ENCODE data around the gene SEPTIN5. TPM values are rescaled to one million over a fixed set of nuclear protein-coding genes. Genes with fewer than 3 reads are reported as not detected.

Gene SEPTIN5
- polyA plus RNA-seq, 1 experiment: 38.8 TPM

DNA sequence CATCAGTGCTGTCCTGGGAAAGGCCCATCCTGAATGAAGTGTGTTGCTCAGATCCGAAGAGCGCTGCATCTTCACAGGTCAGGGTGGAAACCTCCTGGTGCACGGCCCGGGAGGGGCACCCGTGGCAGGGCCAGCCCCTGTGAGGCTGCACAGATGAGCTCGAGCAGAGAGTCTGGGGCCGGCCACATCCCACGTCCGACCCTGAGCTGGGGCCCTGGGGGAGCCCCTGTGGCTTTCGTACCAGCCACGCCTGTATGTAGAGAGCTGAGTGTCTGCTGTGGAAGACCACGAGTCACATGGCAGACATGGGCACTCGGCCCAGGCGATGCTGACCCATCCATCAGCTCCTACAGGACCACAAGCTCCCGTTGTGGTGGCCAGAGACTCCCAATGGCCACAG is 24.9 kb upstream of the SEPTIN5 start:
- ChIA-PET POLR2A (interaction anchor here (0.6 kb wide), 1 partner anchor 163 kb away, joined by 3 read pairs; no protein-coding TSS in a partner anchor), CTCF (interaction anchor here (0.7 to 3.1 kb wide), 5 partner anchors 8 to 466 kb away, joined by 3 to 31 read pairs (median 3); no protein-coding TSS in a partner anchor)
- Histone ChIP-seq H3K27me3 (ENCODE audit: control insufficient read depth, insufficient read depth, low read length) (peaks cover 13% of the 10 kb centered on the region), H3K4me3 (ENCODE audit: low read depth, low read length) (no peak overlapping the region), H3K36me3 (ENCODE audit: control insufficient read depth, insufficient read depth, low read length) (no peaks in the 10 kb centered on the region)
- DNase-seq (ENCODE audit: low read depth): no peak
- TF ChIP-seq, protein P1, sequence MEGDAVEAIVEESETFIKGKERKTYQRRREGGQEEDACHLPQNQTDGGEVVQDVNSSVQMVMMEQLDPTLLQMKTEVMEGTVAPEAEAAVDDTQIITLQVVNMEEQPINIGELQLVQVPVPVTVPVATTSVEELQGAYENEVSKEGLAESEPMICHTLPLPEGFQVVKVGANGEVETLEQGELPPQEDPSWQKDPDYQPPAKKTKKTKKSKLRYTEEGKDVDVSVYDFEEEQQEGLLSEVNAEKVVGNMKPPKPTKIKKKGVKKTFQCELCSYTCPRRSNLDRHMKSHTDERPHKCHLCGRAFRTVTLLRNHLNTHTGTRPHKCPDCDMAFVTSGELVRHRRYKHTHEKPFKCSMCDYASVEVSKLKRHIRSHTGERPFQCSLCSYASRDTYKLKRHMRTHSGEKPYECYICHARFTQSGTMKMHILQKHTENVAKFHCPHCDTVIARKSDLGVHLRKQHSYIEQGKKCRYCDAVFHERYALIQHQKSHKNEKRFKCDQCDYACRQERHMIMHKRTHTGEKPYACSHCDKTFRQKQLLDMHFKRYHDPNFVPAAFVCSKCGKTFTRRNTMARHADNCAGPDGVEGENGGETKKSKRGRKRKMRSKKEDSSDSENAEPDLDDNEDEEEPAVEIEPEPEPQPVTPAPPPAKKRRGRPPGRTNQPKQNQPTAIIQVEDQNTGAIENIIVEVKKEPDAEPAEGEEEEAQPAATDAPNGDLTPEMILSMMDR (IDR thresholded peaks at IDR 0.05; ENCODE audit: insufficient read depth, low read depth, low read length): no peak

DNA sequence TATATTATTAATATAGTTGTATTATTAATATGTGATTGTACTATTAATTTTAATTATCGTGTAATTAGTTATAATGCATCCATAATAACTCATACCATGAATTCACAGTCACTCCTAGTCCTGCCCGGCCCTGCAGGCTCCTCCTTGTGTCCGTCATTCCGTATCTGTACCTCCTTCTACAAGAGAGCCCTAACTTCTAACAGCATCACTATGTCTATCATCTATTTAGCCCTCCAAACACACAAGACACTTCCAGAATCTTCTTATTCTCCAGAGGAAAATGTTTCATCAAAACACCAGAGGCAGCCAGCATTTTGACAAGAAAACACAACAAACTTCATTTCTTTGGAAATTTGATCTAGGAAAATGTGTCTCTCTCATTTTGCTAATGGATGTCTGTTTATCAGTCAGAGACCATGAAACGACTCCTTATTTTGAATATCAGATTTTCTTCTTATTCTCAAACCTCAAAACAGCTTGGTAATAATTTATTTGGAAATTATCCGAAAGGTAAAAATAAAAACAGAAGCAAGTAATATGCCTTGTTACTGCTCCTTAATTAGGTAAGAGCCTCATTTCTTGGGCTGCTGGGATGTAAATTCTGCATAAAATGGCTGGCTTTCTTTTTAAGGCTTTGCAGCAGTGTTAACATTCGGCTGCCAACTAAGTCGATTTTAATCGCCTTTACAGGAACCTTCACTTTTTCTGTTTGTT is 23.1 kb upstream of the SEPTIN5 start:
- H3K27me3 ChIP-seq (ENCODE audit: control insufficient read depth, insufficient read depth, low read length): peaks cover 13% of the 10 kb centered on the region
- ChIA-PET POLR2A (no interaction called here), CTCF (interaction anchor here (1.2 to 2.3 kb wide), 2 partner anchors 12 to 26 kb away, joined by 4 to 15 read pairs; no protein-coding TSS in a partner anchor)
- no peaks in the 10 kb centered on the region for H3K36me3 ChIP-seq (ENCODE audit: control insufficient read depth, insufficient read depth, low read length)
- H3K4me3 ChIP-seq (ENCODE audit: low read depth, low read length): no peak overlapping the region
- no peak for DNase-seq (ENCODE audit: low read depth)
- TF ChIP-seq, protein P1 (IDR thresholded peaks at IDR 0.05; ENCODE audit: insufficient read depth, low read depth, low read length): no peak

GRCh38 chr22:19691721-19692341 is 22.5 kb upstream of the SEPTIN5 start:
- Histone ChIP-seq H3K27me3 (ENCODE audit: control insufficient read depth, insufficient read depth, low read length) (peaks cover 13% of the 10 kb centered on the region), H3K36me3 (ENCODE audit: control insufficient read depth, insufficient read depth, low read length) (no peaks in the 10 kb centered on the region), H3K4me3 (ENCODE audit: low read depth, low read length) (no peak overlapping the region)
- ChIA-PET CTCF (interaction anchor here (1.2 to 2.3 kb wide), 2 partner anchors 12 to 25 kb away, joined by 4 to 15 read pairs; no protein-coding TSS in a partner anchor), POLR2A (interaction anchor here (0.5 kb wide), 1 partner anchor 149 kb away, joined by 11 read pairs; no protein-coding TSS in a partner anchor)
- DNase-seq (ENCODE audit: low read depth): peak; percentile 22
- TF ChIP-seq, protein P1 (IDR thresholded peaks at IDR 0.05; ENCODE audit: insufficient read depth, low read depth, low read length): no peak

GRCh38 chr22:19693581-19693980 is 20.7 kb upstream of the SEPTIN5 start:
- DNase-seq (ENCODE audit: low read depth): no peak
- ChIA-PET POLR2A (no interaction called here), CTCF (no interaction called here)
- peaks cover 1% of the 10 kb centered on the region; the same call in 1 of the 2 replicates for H3K27me3 ChIP-seq (ENCODE audit: control insufficient read depth, insufficient read depth, low read length)
- no peak overlapping the region for H3K4me3 ChIP-seq (ENCODE audit: low read depth, low read length)
- TF ChIP-seq, protein P1 (IDR thresholded peaks at IDR 0.05; ENCODE audit: insufficient read depth, low read depth, low read length): no peak
- H3K36me3 ChIP-seq (ENCODE audit: control insufficient read depth, insufficient read depth, low read length): no peaks in the 10 kb centered on the region

- Histone ChIP-seq H3K4me3 (ENCODE audit: low read depth, low read length) (no peak overlapping the region), H3K36me3 (ENCODE audit: control insufficient read depth, insufficient read depth, low read length) (no peaks in the 10 kb centered on the region), H3K27me3 (ENCODE audit: control insufficient read depth, insufficient read depth, low read length) (0 out of 2 replicates have a peak, but pooled peaks cover 1% of the 10 kb centered on the region)
- ChIA-PET POLR2A (no interaction called here), CTCF (no interaction called here)
- no peak for DNase-seq (ENCODE audit: low read depth)
- TF ChIP-seq, protein P1 (IDR thresholded peaks at IDR 0.05; ENCODE audit: insufficient read depth, low read depth, low read length): no peak
Observed at GRCh38 chr22:19693981-19694670, 20.2 kb upstream of the SEPTIN5 start.

All from BJ (cell line).